NCI-H2227 (cell line): ENCODE measurements around the gene PIP4P1.
A peak's percentile ranks its signal among the peaks of the same experiment; 100 is the strongest.
"Not testable (repeated sequence)": the region's sequence is repeated elsewhere in the genome, so short reads cannot be mapped to it uniquely, and the experiment has no call there.

Source experiments
- DNase-seq: peaks from one replicate; lab custom pipeline; 2025; ENCODE audit not compliant: unreplicated experiment; lab: John Stamatoyannopoulos, UW

PIP4P1 gene

GRCh38 chr14:20477211-20477876 is 16.1 kb upstream of the PIP4P1 start:
- DNase-seq, result no peak

GRCh38 chr14:20476776-20477175 is 15.5 kb upstream of the PIP4P1 start:
- no peak for DNase-seq

- no peak for DNase-seq
These were observed 11.4 kb upstream of the PIP4P1 start for GRCh38 chr14:20472536-20473169.

GRCh38 chr14:20470603-20470901 is 9.3 kb upstream of the PIP4P1 start:
- DNase-seq, result no peak

GRCh38 chr14:20469890-20470602 is 8.8 kb upstream of the PIP4P1 start:
- DNase-seq, result peak; percentile 39

- DNase-seq, result peak; percentile 94
These were observed 8.1 kb upstream of the PIP4P1 start, which contains the start of gene PNP for GRCh38 chr14:20469242-20469889. TSS of gene PNP (plus strand) at chr14:20469406. CDS start at chr14:20469525, 119 bp downstream.

- DNase-seq, result no peak
These were observed 7.6 kb upstream of the PIP4P1 start for GRCh38 chr14:20468764-20469241.

GRCh38 chr14:20460458-20461224 is 593 bp downstream of the PIP4P1 start:
- DNase-seq, result peak; percentile 72

- no peak for DNase-seq
These were observed 3.0 kb downstream of the PIP4P1 start for GRCh38 chr14:20458031-20458789.

GRCh38 chr14:20456971-20457370 is 4.3 kb downstream of the PIP4P1 start:
- no peak for DNase-seq

- peak; percentile 91 for DNase-seq
These were observed 5.6 kb downstream of the PIP4P1 start for GRCh38 chr14:20455355-20456300.

GRCh38 chr14:20454516-20455354 is 6.5 kb downstream of the PIP4P1 start, which contains the start of the genes APEX1 and OSGEP:
TSS of gene APEX1 (plus strand) at chr14:20455226. CDS start at chr14:20455646, 420 bp downstream.
TSS of gene OSGEP (minus strand) at chr14:20454812. CDS start at chr14:20454683, 129 bp downstream.
- peak; percentile 99 for DNase-seq

GRCh38 chr14:20452831-20453230 is 8.4 kb downstream of the PIP4P1 start:
- not testable (repeated sequence) for DNase-seq

GRCh38 chr14:20446889-20447288 is 14.3 kb downstream of the PIP4P1 start:
- no peak for DNase-seq

GRCh38 chr14:20443650-20444049 is 17.6 kb downstream of the PIP4P1 start:
- not testable (repeated sequence) for DNase-seq

GRCh38 chr14:20441461-20441860 is 19.8 kb downstream of the PIP4P1 start:
- DNase-seq, result no peak

- DNase-seq, result no peak
These were observed 20.4 kb downstream of the PIP4P1 start for GRCh38 chr14:20440882-20441281.

- DNase-seq, result no peak
These were observed 20.8 kb downstream of the PIP4P1 start for GRCh38 chr14:20440465-20440864.
